Activated CD4-positive, CD25-positive, alpha-beta regulatory T cell treated with anti-CD3 and anti-CD28 coated beads, Interleukin-2, amount 50 U/mL, for 72 hours (primary cell): ENCODE results near the gene SMAD3.

ENCODE experiments used
- DNase-seq: peaks from one replicate; pipeline ENCODE4 v3.0.0; 2021

Gene SMAD3

GRCh38 chr15:67207555-67208207 lies 142.3 kb downstream of the SMAD3 start:
- no peak for DNase-seq

- no peak for DNase-seq
These were observed 143.0 kb downstream of the SMAD3 start for GRCh38 chr15:67208396-67208795.

GRCh38 chr15:67210555-67211168 lies 145.3 kb downstream of the SMAD3 start:
- no peak for DNase-seq

GRCh38 chr15:67212684-67213367 lies 147.4 kb downstream of the SMAD3 start:
- no peak for DNase-seq

GRCh38 chr15:67215102-67215501 lies 149.7 kb downstream of the SMAD3 start:
- DNase-seq, result no peak

GRCh38 chr15:67216859-67217258 lies 151.5 kb downstream of the SMAD3 start:
- no peak for DNase-seq

- DNase-seq, result no peak
These were observed 153.0 kb downstream of the SMAD3 start for GRCh38 chr15:67218428-67218827.

- DNase-seq, result no peak
These were observed 153.9 kb downstream of the SMAD3 start for GRCh38 chr15:67219288-67219687.

GRCh38 chr15:67224889-67225288 lies 159.5 kb downstream of the SMAD3 start:
- DNase-seq, result no peak

GRCh38 chr15:67225336-67225735 lies 159.9 kb downstream of the SMAD3 start:
- DNase-seq, result no peak

GRCh38 chr15:67227431-67227830 lies 162.0 kb downstream of the SMAD3 start:
- DNase-seq, result no peak

- no peak for DNase-seq
These were observed 162.4 kb downstream of the SMAD3 start for GRCh38 chr15:67227846-67228245.

GRCh38 chr15:67228286-67228685 lies 162.9 kb downstream of the SMAD3 start:
- no peak for DNase-seq

- DNase-seq, result no peak
These were observed 165.1 kb downstream of the SMAD3 start for GRCh38 chr15:67230504-67230903.

- DNase-seq, result no peak
These were observed 167.2 kb downstream of the SMAD3 start for GRCh38 chr15:67232591-67232990.

- DNase-seq, result no peak
These were observed 175.1 kb downstream of the SMAD3 start for GRCh38 chr15:67240235-67241131.

GRCh38 chr15:67241132-67241855 lies 175.9 kb downstream of the SMAD3 start:
- DNase-seq, result no peak

GRCh38 chr15:67242708-67243111 lies 177.3 kb downstream of the SMAD3 start:
- no peak for DNase-seq
